Heart left ventricle (tissue), 16 donors: ENCODE data around the gene AHSG. TPM values are rescaled to one million over a fixed set of nuclear protein-coding genes. Genes with fewer than 3 reads are reported as not detected.
"Not testable (repeated sequence)": the region's sequence is repeated elsewhere in the genome, so short reads cannot be mapped to it uniquely, and the experiment has no call there.

Experiments used
- ATAC-seq, 4 donors: fragments of 200-7000 bp; cut with Tn5 transposase; one replicate each; pipeline ENCODE4 v1.9.1; 2020 to 2022; ENCODE audit warnings: moderate library complexity in 4 of 4, mild to moderate bottlenecking in 3 of 4, moderate number of reproducible peaks in 1 of 4
- DNase-seq, 5 donors: peaks; one replicate each; pipeline ENCODE4 v3.0.0-alpha.2; 2020
- H3K27ac ChIP-seq, 12 donors: fragments of 200-600 bp; sonication (generic) in 4 of 12; one replicate each; pipeline versions ENCODE4 v1.5.0 to v1.8.0; 2016 to 2022; ENCODE audit warnings: mild to moderate bottlenecking in 2 of 12
- H3K27me3 ChIP-seq, 9 donors: fragments of 200-600 bp; sonication (generic) in 2 of 9; one replicate each; pipeline versions ENCODE4 v1.5.1 to v1.8.0; 2016 to 2022; ENCODE audit warnings: mild to moderate bottlenecking in 3 of 9
- H3K36me3 ChIP-seq, 9 donors: fragments of 200-600 bp; sonication (generic) in 2 of 9; one replicate each; pipeline versions ENCODE4 v1.5.0 to v1.8.0; 2018 to 2022; ENCODE audit warnings: mild to moderate bottlenecking in 2 of 9
- H3K4me1 ChIP-seq, 12 donors: fragments of 200-600 bp; sonication (generic) in 4 of 12; one replicate each; pipeline versions ENCODE4 v1.5.0 to v1.8.0; 2016 to 2022; ENCODE audit warnings: mild to moderate bottlenecking in 3 of 12
- H3K4me3 ChIP-seq, 12 donors: fragments of 200-600 bp; sonication (generic) in 4 of 12; one replicate each; pipeline versions ENCODE4 v1.5.0 to v1.8.0; 2017 to 2022; ENCODE audit warnings: mild to moderate bottlenecking in 9 of 12, moderate library complexity in 4 of 12
- H3K9me3 ChIP-seq, 12 donors: fragments of 200-600 bp; sonication (generic) in 4 of 12; one replicate each; pipeline versions ENCODE4 v1.5.0 to v1.8.0; 2016 to 2022; ENCODE audit warnings: mild to moderate bottlenecking in 1 of 12
- CTCF ChIP-seq, 12 donors: fragments of 200-600 bp; sonication (generic) in 4 of 12; IDR thresholded peaks; one replicate each; pipeline versions ENCODE4 v1.5.0 to v1.8.0; 2018 to 2022; ENCODE audit warnings: antibody characterized with exemption in 12 of 12, mild to moderate bottlenecking in 5 of 12
- POLR2A ChIP-seq, 2 donors: fragments of 450-650 bp; IDR thresholded peaks; one replicate each; pipeline ENCODE4 v1.6.1; 2017; ENCODE audit warnings: antibody characterized with exemption in 2 of 2, mild to moderate bottlenecking in 2 of 2, moderate library complexity in 2 of 2
- WGBS, 4 donors: extraction: QIAGEN DNeasy Blood & Tissue Kit in 2 of 4; methylation state at CpG; one replicate each; pipeline versions ENCODE4 v1.1.5 to v1.1.7; 2013 to 2018; 5-methylcytosine and 5-hydroxymethylcytosine counted together
- intact Hi-C, 10 donors: fragments of 100-400 bp; cut with DNase I; formaldehyde crosslinking; loops; one replicate each; pipeline versions ENCODE4 v1.11.1 to v1.14.2; 2022
- polyA plus RNA-seq, 2 donors: library from polyadenylated mRNA; stranded (reverse); fragments of 200-250 nt; gene quantifications; one replicate each; pipeline ENCODE4 v1.2.3, GENCODE V29; 2013
- total RNA-seq, 9 donors: library from RNA; depleted of rRNA in 2 of 9; stranded (reverse); fragments of >200 nt in 2 of 9; fragmentation: NEBNext Ultra II Directional in 3 of 9; extraction: Animal tissue kit (Norgen Biotek cat#: 25700) in 3 of 9; gene quantifications; one replicate each; pipeline versions ENCODE4 v1.1.0 to v1.2.4, GENCODE V29; 2016 to 2023
- donor health status: ischemic (EF 13 %, LVEDD 7.1; RV severe dilation, severe dysfunction).
- donor health status: healthy with polysubstance abuse.
- donor health status: DM: no; HTN: yes; CAD: no.
- donor health status: DM: no; HTN: no; CAD: no.
- donor health status: ischemic (EF 25% LVEDD 6.9; RV normal size, moderate dysfunction).
- donor health status: ischemic (EF 25% LVEDD 5.7; RV mildly dilated, moderate dysfunction).
- donor health status: healthy.
- donor health status: DM: yes; HTN: yes; CAD: no.
- donor health status: ischemic (EF 35%, LVEDD 5.7; RV mildly dilated, moderate dysfunction).
- donor health status: nonischemic (EF 11% LVEDD 7.7; RV severe dilation, severe dysfunction).
- donor health status: DM: yes; HTN: yes; CAD: no.
- donor health status: PGD.
- donor health status: ischemic (EF 29% LVEDD 5.4; RV normal size, mild dysfunction).
- donor health status: nonischemic (EF 23%, LVEDD 6.1; RV moderate dilation, normal function).

AHSG gene
- total and polyA plus RNA-seq, 11 donors, result 0.06 TPM; not detected in 10

DNA sequence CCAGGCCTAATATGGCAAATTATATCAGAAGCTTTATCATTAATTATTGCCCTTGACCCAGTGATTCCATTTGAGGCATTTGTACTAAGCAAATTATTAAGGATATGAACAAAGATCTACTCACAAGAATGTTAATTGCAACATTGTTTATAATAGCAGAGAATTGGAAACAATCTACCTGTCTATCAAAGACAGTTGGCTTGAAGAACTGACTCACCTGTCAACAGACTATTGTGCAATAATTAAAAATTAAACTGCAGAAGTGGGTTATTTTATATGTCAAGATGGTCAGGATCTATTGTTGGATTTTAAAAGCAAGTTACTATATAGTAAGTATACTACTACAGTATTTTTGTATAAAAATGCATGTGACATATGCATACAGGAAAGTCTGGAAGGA lies 20.6 kb downstream of the AHSG start:
- TF ChIP-seq CTCF (IDR thresholded peaks at IDR 0.05) (no peak), POLR2A (IDR thresholded peaks at IDR 0.05) (no peak)
- intact Hi-C loops, result no loop called here
- no peak for ATAC-seq
- Histone ChIP-seq H3K9me3 (no peaks in the 10 kb centered on the region), H3K4me3 (no peak overlapping the region), H3K27ac (no peak overlapping the region), H3K36me3 (no peaks in the 10 kb centered on the region), H3K4me1 (no peaks in the 10 kb centered on the region), H3K27me3 (no peaks in the 10 kb centered on the region)
- DNase-seq, result no peak

GRCh38 chr3:186634207-186634606 lies 21.3 kb downstream of the AHSG start:
- H3K9me3 ChIP-seq, H3K27me3 ChIP-seq, ATAC-seq, H3K27ac ChIP-seq, DNase-seq, H3K4me1 ChIP-seq, H3K36me3 ChIP-seq, intact Hi-C loops, H3K4me3 ChIP-seq: not testable (repeated sequence)
- WGBS, 4 donors, result 87 to 91% (median 90%) methylated on average over 5 of the region's 5 CpGs

- DNase-seq (no peak), ATAC-seq (no peak)
- no peaks in the 10 kb centered on the region for H3K27me3 ChIP-seq
- WGBS, 4 donors, result 82 to 93% (median 87%) methylated on average over 3 of the region's 3 CpGs
- H3K27ac ChIP-seq, result no peak overlapping the region
- TF ChIP-seq POLR2A (IDR thresholded peaks at IDR 0.05) (no peak), CTCF (IDR thresholded peaks at IDR 0.05) (no peak)
- peaks cover 0 to 13% (median 5%) of the 10 kb centered on the region in 12 donors for H3K4me1 ChIP-seq
- intact Hi-C loops, result no loop called here
- H3K9me3 ChIP-seq, result no peaks in the 10 kb centered on the region
- no peak overlapping the region for H3K4me3 ChIP-seq
- no peaks in the 10 kb centered on the region for H3K36me3 ChIP-seq
Observed at GRCh38 chr3:186635532-186635931, 22.7 kb downstream of the AHSG start.

GRCh38 chr3:186636536-186636935 lies 23.7 kb downstream of the AHSG start:
- Histone ChIP-seq H3K4me3 (no peak overlapping the region), H3K27me3 (no peaks in the 10 kb centered on the region), H3K36me3 (no peaks in the 10 kb centered on the region), H3K27ac (no peak overlapping the region), H3K4me1 (peaks cover 0 to 18% (median 5%) of the 10 kb centered on the region in 12 donors), H3K9me3 (no peaks in the 10 kb centered on the region)
- no peak for ATAC-seq
- 89 to 93% (median 92%) methylated on average over 7 of the region's 7 CpGs for WGBS, 4 donors
- intact Hi-C loops, result no loop called here
- TF ChIP-seq CTCF (IDR thresholded peaks at IDR 0.05) (no peak), POLR2A (IDR thresholded peaks at IDR 0.05) (no peak)
- no peak for DNase-seq

- no peak for DNase-seq
- 69 to 73% (median 71%) methylated on average over 3 of the region's 3 CpGs for WGBS, 4 donors
- TF ChIP-seq POLR2A (IDR thresholded peaks at IDR 0.05) (no peak), CTCF (IDR thresholded peaks at IDR 0.05) (no peak)
- ATAC-seq, result no peak
- Histone ChIP-seq H3K4me3 (no peak overlapping the region), H3K27ac (no peak overlapping the region), H3K36me3 (no peaks in the 10 kb centered on the region), H3K27me3 (no peaks in the 10 kb centered on the region), H3K9me3 (no peaks in the 10 kb centered on the region), H3K4me1 (peaks cover 0 to 18% (median 5%) of the 10 kb centered on the region in 12 donors)
- intact Hi-C loops, result no loop called here
Observed at GRCh38 chr3:186637686-186638085, 24.8 kb downstream of the AHSG start.
